Stimulated activated CD4-positive, alpha-beta T cell treated with anti-CD3 and anti-CD28 coated beads, Interleukin-12 subunit alpha, Interleukin-12 subunit beta, amount 100 ng/mL, for 48 hours (primary cell): Measurements from ENCODE around the gene SEMA6D.

Experiments
- DNase-seq, 3 donors: peaks; one replicate each; pipeline ENCODE4 v3.0.0-alpha.2; 2020; ENCODE audit warnings: low read depth in 2 of 3, low spot score in 1 of 3

SEMA6D gene

DNA sequence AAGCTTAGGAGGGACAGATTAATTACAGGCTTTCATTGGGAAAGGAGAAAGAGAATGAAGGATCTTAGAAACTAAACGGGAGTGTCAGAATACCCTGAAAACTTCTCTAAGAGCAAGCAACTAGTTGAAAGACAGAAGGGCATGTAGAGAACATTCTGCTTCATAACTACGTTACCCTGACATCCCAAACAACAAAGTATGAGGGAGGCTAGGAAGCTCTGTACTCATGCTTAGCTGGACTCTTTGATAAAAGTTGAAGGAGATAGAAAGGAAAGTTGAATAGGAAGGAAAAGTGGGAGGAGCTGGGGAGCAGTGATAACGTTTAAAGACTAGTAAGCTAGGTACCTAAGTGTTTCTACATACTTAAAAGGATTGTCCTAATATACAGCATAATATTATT, 64.2 kb downstream of the SEMA6D start:
- DNase-seq, result no peak

DNA sequence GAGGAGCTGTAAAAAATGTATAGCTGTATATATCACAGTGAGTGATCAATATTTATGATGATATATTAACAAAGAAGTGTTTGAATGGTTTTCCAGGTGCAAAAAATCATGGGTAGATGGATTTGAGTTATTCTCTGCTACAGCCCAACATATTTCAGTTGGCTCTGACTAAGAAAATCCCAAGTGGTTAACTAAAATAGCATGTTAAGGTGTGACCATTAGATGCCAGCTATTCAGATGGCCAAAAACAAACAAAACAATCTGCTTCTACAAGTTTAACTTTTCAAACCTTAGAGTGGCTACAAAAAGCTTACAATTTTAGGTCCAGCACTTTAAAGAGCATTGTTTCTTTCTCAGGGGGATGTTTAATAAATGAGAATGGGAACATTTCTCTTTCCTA, 67.5 kb downstream of the SEMA6D start:
- DNase-seq, result no peak

DNA sequence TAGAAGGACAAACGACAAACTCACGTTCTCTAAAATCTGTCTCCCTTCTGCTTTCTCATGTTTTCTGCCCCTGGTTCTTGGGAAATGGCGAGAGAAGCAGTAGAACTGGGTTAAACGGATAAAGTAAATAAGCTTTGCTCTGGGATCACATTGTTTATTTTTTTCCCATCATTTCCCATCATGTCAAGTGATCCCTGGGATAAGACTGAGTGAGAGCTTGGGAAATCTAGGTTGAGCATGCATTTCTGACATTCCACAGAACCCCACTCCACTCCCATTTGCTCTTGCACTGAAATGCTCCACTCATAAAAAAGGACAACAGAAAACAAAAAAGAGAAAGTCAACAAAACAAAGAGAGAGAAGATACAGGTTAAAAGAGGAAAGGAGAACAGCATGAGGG, 69.1 kb downstream of the SEMA6D start:
- DNase-seq, result no peak

DNA sequence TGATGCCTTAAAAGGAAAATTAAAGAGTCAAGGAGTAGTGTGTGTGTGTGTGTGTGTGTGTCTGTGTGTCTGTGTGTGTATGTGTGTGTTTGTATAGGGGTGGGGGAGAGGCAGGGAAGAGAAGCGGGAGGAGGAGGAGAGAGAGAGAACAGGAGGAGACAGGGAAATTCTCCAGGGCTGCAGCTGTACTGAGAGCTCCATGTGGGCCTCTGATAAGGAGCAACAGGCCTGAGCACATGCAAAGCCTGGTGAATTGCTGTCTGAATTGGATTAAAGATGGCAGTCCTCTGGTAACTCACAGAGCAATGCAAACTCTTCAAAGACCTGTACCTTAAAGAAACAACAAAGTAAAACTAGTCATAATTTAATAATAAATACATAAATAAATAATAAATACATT, 70.6 kb downstream of the SEMA6D start:
- DNase-seq, result no peak

DNA sequence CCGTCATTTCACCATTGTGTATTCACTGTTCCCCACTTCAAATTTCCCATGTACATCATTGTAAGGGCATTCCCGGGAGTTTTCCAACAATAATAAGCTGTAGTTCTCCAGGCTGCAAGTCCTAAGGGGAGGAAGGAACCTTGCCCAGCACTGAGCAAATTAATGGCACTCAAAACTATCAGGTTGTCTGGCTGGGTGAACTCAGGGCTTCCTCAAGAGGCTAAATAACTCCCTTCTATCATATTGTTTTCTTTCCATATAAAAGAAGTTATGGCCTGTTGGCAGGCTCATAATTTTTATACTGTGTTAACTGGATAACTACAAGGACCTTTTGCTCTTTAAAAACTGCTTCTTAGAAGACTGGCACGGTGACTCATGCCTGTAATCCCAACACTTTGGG, 71.4 kb downstream of the SEMA6D start:
- DNase-seq, result no peak

DNA sequence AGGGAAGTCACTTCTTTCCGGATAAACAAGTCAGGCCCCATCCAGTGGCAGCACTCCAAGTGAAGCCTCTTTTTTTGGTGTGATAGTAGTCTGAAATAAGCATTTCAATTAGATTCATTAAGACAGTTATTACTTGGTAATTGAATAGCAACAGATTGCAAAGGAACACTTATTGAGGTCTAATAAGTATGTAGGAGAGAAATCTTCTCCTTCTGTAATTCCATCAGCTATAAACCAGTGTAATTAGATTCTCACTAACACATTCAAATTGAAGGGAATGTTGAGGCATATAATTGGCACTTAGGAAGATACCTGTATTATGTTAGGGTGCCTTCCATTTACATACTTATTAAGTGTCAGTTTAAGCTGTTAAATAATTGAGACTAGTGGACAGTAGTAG, 73.9 kb downstream of the SEMA6D start:
- DNase-seq, result no peak

DNA sequence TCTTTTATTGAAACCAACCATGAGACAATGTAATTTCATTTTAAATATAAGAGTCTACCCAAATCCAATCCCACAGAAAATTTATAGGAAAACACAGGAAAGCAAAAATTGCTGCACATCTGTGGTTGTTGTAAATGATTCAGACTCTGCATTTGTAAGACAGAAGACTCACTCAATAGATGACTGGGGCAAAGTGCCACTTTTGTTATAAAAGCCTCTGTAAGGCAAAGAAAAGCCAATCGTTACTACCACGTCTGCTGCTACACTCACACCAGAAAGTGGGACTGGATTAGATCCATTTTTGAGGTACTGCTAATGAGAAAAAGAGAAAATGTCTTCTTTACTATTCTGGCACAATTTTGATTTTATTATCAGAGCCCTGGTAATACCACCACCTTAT, 74.9 kb downstream of the SEMA6D start:
- DNase-seq, result no peak

DNA sequence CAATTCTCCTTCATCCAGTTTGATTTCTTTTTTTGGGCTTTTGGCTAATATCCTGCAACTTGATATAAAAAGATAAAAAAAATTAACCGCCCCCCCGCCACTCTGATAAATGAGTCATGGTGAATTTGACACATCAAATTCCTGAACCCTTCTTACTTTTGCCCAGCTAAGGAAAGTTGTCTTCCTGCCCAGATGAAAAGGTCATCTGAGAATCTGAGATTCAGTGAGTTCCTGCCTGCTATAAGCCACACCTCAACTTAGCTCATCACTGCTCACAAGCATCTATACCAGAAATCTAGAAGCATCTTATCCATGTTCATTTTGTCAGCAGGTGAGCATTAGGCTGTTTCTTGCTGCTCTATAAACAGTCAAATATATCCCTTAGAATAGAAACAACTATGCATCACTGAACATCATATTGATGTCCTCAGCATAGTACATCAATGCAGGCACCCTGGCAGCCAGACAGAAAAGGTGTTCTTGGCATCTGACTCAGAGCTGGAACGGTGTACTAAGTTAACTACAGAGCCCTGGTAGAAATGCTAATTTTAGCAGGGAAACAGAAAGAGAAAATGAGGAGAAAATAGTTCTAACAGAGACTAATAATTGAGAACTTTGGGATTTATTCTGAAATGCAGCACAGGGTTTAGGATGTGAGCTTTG, 77.1 kb downstream of the SEMA6D start:
- no peak for DNase-seq

DNA sequence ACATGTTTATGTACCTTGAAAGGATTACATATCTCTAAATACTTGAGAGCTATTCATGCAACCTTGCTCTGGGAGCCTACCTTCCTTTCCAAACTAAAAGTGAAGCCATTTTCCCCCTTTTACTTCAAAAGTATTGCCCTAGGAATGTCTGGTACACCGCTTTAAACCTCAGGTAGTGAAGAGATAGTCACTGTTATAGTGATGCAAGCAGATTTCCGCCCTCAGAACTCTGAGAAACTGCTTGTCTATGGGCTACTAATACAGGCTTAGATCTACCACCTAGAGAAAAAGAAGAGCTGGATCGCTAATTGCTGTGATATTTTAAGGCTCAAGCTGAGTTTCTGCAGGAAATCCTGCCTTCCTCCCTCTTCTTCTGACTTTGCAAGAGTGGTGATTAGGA, 78.6 kb downstream of the SEMA6D start:
- DNase-seq, result no peak

DNA sequence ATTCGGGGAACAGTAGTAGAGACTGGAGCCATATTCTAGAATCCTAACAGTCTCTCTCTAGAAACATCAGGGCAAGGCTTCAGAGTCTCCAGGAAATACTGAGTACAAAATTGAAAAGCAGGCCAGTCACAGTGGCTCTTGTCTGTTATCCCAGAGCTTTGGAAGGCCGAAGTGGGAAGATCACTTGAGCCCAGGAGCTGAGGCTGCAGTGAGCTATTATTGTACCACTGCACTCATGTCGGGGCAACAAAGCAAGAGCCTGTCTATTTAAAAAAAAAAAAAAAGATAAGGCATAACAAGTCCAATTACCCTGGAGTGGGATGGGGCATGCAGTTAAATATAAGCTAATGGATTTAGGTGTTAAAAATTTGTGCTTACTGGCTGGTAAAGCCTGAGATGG, 79.0 kb downstream of the SEMA6D start:
- DNase-seq, result no peak

DNA sequence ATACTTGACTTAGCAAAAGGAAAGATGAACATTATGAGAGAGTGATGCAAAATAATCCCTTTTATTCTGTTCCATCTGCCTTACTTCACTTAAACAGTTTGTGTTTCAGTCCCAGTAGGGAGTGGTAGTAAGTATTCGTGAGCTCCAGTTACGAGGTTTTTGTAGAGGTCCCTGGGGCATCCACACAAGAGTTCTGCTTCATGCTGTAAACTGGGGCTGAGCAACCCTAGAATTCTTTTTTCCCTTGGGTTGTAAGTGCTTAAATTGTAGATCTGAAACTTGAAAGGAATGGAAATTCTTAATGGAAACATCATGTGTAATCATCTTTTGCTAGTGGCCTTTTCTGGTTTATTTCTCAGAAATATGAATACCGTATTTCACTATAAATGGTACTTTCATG, 79.5 kb downstream of the SEMA6D start:
- no peak for DNase-seq

DNA sequence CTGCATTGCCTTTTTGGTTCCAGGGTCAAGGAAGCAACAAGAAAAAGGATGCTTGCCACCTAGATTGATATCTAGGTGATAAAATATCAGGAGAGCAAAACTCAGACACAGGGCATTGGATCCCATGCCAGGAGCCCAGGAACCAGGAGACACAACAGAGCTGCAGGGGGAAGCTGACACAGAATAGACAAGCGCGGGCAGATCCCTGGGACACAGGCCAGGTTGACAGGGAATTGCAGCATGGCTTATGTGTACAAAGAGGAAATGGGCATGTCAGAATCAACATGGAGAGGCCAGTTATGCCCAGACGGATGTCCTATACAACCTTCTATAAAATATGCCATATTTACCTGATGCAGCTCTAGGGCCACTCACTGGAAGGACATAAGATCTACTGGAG, 84.2 kb downstream of the SEMA6D start:
- no peak for DNase-seq

DNA sequence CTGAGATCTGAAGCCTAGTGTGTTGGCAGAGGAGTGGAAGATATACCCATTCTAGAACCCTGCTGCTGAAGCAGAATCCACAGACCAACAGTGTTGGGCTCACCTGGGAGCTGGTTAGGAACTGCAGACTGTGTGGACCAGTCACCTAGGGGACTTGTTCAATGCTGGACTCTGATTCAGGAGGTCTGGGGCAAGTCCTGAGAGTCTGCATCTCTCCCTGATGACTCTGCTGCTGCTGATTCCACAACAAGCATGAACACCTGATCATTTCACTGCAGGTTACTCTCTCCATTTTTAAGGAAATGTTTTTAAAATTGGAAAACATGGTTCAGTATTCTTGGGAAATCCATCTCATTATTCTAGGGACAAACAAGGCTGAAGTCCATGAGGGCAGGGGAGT, 84.9 kb downstream of the SEMA6D start:
- DNase-seq, result no peak

DNA sequence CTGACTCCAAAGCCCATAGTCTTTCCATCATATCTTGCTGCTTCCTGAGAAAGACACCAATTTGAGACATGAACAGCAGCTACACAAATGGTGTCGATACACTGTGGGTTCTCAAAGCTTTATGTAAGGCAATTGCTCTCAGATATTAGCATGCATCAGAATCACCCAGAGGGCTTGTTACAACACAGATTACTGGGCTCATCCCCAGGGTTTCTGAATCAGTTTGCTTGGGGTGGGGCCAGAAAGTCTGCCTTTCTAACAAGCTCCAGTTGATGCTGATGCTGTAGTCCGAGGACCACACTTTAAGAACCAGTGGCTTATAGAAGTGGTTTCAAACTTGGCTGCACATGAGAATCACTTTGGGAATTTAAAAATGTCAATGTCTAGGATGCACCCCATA, 86.5 kb downstream of the SEMA6D start:
- DNase-seq, result no peak

DNA sequence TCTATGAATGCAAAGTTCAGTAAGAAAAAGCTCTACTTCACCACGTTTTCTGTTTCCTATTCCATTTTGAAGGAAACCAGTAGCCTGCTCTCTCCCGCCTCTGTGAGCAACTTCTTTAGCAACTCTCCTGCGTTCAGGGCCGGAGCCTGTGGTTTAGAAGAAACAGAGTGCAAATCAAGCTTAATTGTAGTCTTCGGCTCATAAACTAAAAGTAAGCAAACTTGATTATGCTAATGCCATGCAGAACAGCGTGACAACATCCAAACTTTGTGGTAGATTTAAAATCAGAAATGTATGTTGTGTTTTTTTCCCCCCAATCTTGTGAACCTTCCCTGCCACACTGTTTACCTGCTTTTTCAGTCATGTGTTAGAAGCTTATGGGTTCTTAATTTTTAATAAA, 87.4 kb downstream of the SEMA6D start:
- no peak for DNase-seq

DNA sequence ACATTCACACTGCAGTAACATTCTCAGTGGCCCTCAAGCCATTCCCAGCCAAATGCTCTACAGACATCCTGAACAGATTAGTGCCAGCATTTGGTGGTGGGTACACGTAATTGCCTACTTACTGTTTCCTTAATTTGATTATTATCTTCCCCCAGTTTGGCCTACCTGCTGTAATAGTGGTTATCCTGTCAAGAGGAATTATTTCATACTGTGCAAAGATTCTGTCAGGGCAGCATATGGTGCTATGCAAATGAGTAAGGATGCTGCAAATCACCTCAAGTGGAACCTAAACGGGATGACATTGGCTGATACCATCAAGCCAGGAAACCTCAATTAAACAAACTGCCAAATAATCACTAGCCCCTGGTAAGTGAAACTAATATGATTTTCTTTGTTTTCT, 88.7 kb downstream of the SEMA6D start:
- no peak for DNase-seq

DNA sequence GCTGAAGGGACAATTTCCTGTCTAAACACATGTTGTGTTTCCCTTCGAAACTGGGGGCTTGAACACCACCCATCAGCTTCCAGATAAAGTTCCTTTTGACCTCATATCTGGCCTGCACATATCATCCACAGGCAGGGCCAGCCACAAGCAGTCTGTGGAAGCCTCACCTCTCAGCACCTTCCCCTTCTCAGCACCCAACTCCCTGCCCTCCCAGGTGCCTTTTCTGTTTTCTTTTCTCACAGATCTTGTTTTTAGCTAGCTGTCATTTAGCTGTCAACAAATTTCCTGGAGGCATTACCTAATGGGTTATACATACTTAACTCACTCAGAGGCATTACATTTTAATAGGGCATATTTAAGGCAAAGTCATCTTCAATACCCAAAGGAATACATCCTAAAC, 93.9 kb downstream of the SEMA6D start:
- DNase-seq, result no peak

DNA sequence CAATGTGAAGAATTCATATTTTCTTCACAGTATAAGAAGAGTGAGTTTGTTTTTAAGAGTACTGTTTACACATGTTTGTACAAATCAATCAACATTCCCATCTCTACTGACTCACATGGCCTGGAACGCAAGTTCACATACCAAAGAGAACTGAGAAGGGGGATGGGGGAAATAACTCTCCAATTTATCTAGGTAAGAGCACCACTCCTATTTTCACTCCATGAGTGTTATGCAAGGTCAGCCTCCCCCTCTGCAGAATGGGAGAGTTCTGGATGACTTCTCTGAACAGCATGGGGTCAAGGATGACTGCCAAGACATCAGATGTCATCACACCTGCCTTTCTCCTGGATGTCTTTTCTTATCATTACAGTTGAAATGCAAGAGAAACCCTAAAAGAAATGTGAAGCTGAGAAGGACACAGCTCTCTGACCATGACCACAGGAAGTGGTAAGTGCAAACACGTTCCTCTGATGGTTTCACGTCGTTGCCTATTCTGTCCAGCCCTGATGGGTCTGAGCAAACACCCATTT, 95.2 kb downstream of the SEMA6D start:
- no peak for DNase-seq

DNA sequence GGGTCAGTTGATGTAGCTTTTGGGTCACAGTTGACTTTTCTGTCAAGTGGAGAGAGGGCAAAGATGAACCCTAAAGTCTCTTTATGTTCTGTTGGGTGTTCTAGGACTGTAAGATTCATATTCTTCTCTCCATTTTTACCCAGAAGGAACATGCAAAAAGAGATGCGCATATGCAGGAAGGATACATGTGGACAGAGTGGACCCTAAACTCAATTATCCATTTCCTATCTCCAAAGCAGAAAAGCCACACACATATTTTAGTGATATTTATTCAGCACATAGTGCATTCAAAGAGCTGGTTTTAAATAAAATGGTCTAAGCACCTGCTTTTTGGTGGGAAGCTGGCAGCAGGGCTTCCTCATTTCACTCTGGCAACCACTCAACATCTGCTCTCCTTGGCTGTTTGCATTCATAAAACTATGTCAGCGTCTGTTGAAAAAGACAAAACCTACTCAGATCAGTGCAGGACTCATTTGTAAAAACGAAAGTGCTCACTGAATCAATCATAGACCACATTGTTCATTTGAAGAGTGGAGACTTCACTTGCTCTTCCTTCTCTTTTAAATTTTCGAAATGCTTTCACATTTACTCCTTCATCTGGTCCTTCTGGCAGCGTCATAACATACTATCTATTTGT, 96.6 kb downstream of the SEMA6D start:
- no peak for DNase-seq

DNA sequence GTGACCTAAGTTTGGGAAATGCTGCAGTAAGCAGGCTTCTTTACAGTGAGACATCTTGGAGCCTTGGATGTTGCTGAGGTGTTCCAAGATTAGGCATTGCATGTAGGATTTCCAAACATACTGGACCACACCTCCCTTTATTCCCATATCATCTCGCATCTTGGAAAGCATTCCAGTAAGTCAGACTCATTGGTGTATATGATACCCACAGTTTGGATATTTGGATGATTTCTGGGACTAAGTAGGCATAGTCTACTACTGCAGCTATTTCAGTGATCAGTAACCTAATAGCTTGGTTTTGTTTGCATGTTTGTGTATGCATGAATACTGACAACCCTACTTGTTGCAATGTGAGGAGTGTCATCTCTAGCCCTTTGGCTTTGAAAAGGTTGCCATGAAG, 97.3 kb downstream of the SEMA6D start:
- no peak for DNase-seq

DNA sequence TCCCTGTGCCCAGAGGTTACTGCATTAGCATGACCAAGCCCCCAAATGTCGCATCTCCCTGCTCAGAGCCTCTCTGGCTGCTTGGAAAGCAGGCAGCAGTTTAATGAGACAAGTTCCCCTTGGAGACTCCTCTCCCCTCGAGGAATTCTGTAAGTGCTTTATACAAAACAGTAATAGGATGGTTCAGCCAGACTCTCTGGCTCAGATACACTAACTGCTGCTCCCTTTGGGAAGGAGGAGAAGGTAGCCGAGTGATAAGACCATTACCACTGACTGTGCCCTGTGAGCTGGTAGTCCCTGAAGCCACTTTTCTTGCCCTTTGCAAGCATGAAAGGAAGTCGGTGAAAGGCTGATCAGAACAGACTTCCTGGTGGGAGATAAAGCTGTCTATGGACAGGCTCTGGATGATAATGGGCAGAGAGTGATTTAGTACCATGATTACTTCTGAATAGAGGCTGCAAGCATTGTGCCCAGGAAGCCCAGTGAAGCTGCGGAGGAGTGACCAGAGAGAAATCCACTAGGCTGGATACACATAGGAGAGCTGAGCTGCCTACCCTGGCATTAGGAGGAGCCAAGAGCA, 100.8 kb downstream of the SEMA6D start:
- no peak for DNase-seq

DNA sequence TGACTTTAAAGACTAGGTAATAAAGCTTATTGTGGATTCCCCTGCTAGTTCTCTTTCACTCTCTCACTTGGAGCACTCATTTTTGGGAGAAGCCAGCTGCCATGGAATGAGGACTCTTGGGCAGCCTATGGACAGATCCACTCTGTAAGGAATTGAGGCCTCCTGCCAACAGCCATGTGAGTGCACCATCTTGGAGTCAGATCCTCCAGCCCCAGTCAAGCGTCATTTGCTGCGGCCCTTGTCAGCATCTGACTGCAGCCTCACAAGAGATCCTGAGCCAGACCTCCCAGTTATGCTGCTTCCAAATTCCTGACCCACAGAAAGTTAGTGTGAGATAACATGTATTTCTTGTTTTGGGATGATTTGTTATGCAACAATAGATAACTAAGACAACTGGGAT, 101.9 kb downstream of the SEMA6D start:
- no peak for DNase-seq
